DOHH2 (cell line): ENCODE measurements around the gene CACNA1D.

Experiments
- H3F3A ChIP-seq: fragments of 200-600 bp; sonication (generic), shearing (Covaris generic); 2 replicates; pipeline ENCODE4 v1.6.0; 2016; ENCODE audit warnings: antibody characterized with exemption, mild to moderate bottlenecking; ENCODE audit not compliant: control insufficient read depth, insufficient read depth
- H3K27ac ChIP-seq: fragments of 200-600 bp; sonication (generic); 2 replicates; pipeline ENCODE4 v1.5.1; 2014; ENCODE audit warnings: low read depth, mild to moderate bottlenecking, low read length, moderate library complexity
- H3K27me3 ChIP-seq: fragments of 200-600 bp; sonication (generic); 2 replicates; pipeline ENCODE4 v1.6.1; 2014; ENCODE audit warnings: mild to moderate bottlenecking, low read length, mixed read lengths; ENCODE audit not compliant: control insufficient read depth
- H3K36me3 ChIP-seq: fragments of 200-600 bp; sonication (generic); 2 replicates; pipeline ENCODE4 v1.6.1; 2014; ENCODE audit warnings: mild to moderate bottlenecking, low read length, moderate library complexity, mixed read lengths; ENCODE audit not compliant: control insufficient read depth
- H3K4me1 ChIP-seq: fragments of 200-600 bp; sonication (generic); 2 replicates; pipeline ENCODE4 v1.6.1; 2014; ENCODE audit warnings: mild to moderate bottlenecking, low read length, mixed read lengths; ENCODE audit not compliant: control insufficient read depth
- H3K4me2 ChIP-seq: fragments of 200-600 bp; sonication (generic); 2 replicates; pipeline ENCODE4 v1.6.0; 2014; ENCODE audit warnings: mild to moderate bottlenecking, low read length, moderate library complexity
- H3K4me3 ChIP-seq: fragments of 200-600 bp; sonication (generic); 2 replicates; pipeline ENCODE4 v1.5.1; 2014; ENCODE audit warnings: mild to moderate bottlenecking, low read length, mixed read lengths
- H3K79me2 ChIP-seq: fragments of 200-600 bp; sonication (generic); 2 replicates; pipeline ENCODE4 v1.6.1; 2014; ENCODE audit warnings: mild to moderate bottlenecking, low read length, mixed read lengths; ENCODE audit not compliant: control insufficient read depth
- H3K9me2 ChIP-seq: fragments of 200-600 bp; sonication (generic); replicated peaks from 2 replicates; pipeline ENCODE4 v1.6.1; 2014; ENCODE audit warnings: mild to moderate bottlenecking, low read length, mixed read lengths; ENCODE audit not compliant: control insufficient read depth
- H3K9me3 ChIP-seq: fragments of 200-600 bp; sonication (generic); 2 replicates; pipeline ENCODE4 v1.6.1; 2014; ENCODE audit warnings: antibody characterized with exemption, low read length, mixed read lengths; ENCODE audit not compliant: control insufficient read depth, insufficient read depth
- H4K20me1 ChIP-seq: fragments of 200-600 bp; sonication (generic); 2 replicates; pipeline ENCODE4 v1.6.0; 2014; ENCODE audit warnings: low read depth, mild to moderate bottlenecking, antibody characterized with exemption, low read length, moderate library complexity; ENCODE audit not compliant: control insufficient read depth, insufficient read depth
- EZH2phosphoT487 ChIP-seq: fragments of 200-600 bp; sonication (generic); IDR thresholded peaks from 2 replicates; pipeline ENCODE4 v1.6.1; 2017; ENCODE audit warnings: borderline replicate concordance, mild to moderate bottlenecking, antibody characterized with exemption, low read length, moderate library complexity, mixed read lengths
- TF ChIP-seq, protein P1 (sequence below): fragments of 200-600 bp; sonication (generic); IDR thresholded peaks from one replicate; pipeline ENCODE4 v1.5.1; 2014; ENCODE audit warnings: antibody characterized with exemption, mild to moderate bottlenecking, low read depth, low read length; ENCODE audit not compliant: poor library complexity, severe bottlenecking

The CACNA1D gene

DNA sequence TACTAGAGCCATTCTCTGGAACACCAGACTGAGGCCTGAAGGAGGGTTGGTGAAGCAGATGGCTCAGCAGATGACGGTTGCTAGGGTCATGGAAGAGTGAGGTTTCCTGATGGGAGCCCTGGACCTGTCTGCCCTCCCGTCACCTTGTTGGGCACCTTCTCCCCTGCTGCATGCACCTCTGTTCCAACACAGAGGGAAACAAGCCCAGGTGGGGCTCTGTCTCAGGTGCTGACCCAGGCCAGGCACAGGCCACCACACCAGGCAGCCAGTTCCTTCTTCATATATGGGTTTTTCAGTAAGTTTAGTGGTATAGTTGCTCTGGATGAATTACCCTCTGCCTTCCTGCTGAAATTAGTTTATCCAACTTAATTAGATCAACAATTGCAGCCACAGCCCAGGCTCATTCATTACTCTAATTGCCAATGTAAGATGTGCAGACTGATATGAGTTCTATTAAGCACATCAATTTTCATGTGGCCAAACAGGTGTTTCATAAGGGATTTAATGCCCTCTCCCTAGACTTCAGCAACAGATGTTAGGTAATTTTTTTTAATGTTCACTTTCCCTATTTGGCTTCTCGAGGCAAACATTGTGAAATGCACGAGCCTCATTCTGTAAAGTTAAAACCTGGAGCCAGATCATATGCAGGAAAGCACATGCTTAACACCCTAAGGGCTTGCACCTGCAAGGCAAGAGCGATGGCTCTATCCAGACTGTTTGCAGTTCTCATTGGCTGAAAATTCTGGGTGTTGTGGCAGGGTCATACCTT is 177.0 kb downstream of the CACNA1D start:
- no peak overlapping the region for H3K4me2 ChIP-seq
- H3K79me2 ChIP-seq: no peaks in the 10 kb centered on the region
- TF ChIP-seq, protein P1, sequence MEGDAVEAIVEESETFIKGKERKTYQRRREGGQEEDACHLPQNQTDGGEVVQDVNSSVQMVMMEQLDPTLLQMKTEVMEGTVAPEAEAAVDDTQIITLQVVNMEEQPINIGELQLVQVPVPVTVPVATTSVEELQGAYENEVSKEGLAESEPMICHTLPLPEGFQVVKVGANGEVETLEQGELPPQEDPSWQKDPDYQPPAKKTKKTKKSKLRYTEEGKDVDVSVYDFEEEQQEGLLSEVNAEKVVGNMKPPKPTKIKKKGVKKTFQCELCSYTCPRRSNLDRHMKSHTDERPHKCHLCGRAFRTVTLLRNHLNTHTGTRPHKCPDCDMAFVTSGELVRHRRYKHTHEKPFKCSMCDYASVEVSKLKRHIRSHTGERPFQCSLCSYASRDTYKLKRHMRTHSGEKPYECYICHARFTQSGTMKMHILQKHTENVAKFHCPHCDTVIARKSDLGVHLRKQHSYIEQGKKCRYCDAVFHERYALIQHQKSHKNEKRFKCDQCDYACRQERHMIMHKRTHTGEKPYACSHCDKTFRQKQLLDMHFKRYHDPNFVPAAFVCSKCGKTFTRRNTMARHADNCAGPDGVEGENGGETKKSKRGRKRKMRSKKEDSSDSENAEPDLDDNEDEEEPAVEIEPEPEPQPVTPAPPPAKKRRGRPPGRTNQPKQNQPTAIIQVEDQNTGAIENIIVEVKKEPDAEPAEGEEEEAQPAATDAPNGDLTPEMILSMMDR: no peak
- no peak for TF ChIP-seq EZH2phosphoT487
- H3K9me2 ChIP-seq: no peaks in the 10 kb centered on the region
- no peaks in the 10 kb centered on the region for H3K9me3 ChIP-seq
- no peaks in the 10 kb centered on the region for H3F3A ChIP-seq
- H3K36me3 ChIP-seq: no peaks in the 10 kb centered on the region
- no peak overlapping the region for H3K4me3 ChIP-seq
- no peaks in the 10 kb centered on the region for H4K20me1 ChIP-seq
- no peaks in the 10 kb centered on the region for H3K4me1 ChIP-seq
- no peak overlapping the region for H3K27ac ChIP-seq
- H3K27me3 ChIP-seq: peaks cover 8% of the 10 kb centered on the region; the same call in 1 of the 2 replicates

DNA sequence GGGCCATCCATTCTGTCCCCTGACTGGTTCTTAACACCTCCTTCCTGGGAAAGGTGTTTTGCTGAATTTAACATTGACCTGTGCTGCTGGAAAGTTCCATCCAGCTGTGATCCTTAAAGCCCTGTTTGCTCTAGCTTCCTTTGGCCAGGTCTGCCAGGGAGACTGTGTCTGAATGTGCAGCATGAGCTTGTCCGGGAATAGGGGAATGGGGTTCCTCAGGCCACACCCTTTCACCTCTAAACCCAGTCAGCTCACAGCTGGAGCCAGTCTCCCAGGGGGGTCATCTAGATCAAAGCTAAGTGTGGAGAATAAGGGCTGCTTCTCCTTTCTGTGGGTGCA is 177.5 kb downstream of the CACNA1D start:
- no peaks in the 10 kb centered on the region for H3K79me2 ChIP-seq
- no peaks in the 10 kb centered on the region for H4K20me1 ChIP-seq
- H3K27me3 ChIP-seq: peaks cover 8% of the 10 kb centered on the region; the same call in 1 of the 2 replicates
- TF ChIP-seq, protein P1: no peak
- no peak for TF ChIP-seq EZH2phosphoT487
- no peaks in the 10 kb centered on the region for H3K9me2 ChIP-seq
- no peaks in the 10 kb centered on the region for H3K9me3 ChIP-seq
- H3K36me3 ChIP-seq: no peaks in the 10 kb centered on the region
- no peaks in the 10 kb centered on the region for H3F3A ChIP-seq
- H3K27ac ChIP-seq: no peak overlapping the region
- H3K4me2 ChIP-seq: no peak overlapping the region
- H3K4me1 ChIP-seq: no peaks in the 10 kb centered on the region
- H3K4me3 ChIP-seq: no peak overlapping the region

DNA sequence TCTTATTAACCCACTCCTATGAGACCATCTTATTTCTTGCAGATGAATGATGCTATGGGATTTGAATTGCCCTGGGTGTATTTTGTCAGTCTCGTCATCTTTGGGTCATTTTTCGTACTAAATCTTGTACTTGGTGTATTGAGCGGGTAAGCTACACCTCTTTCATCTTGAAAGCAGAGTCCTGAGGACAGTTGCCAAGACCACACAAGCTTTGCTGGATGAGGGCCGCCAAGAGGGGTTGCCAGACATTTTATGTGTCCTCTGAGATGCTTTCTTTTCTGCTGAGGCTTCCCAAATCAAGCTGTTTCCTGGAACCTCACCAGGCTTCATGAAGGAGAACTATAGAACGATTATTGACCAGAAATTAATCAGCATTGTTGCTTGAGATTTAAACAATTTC is 178.6 kb downstream of the CACNA1D start:
- Histone ChIP-seq H3K9me3 (no peaks in the 10 kb centered on the region), H3K9me2 (no peaks in the 10 kb centered on the region), H3K27ac (no peak overlapping the region), H3K4me2 (no peak overlapping the region), H3K27me3 (peaks cover 8% of the 10 kb centered on the region; the same call in 1 of the 2 replicates), H3F3A (no peaks in the 10 kb centered on the region), H3K4me3 (no peak overlapping the region), H3K36me3 (no peaks in the 10 kb centered on the region), H3K4me1 (no peaks in the 10 kb centered on the region), H4K20me1 (no peaks in the 10 kb centered on the region), H3K79me2 (no peaks in the 10 kb centered on the region)
- no peak for TF ChIP-seq EZH2phosphoT487
- TF ChIP-seq, protein P1: no peak
